GM19043 (cell line): Measurements from ENCODE around the gene RASAL2.
"Not testable (repeated sequence)": the region's sequence is repeated elsewhere in the genome, so short reads cannot be mapped to it uniquely, and the experiment has no call there.

Source experiments
- ATAC-seq: cut with Tn5 transposase; IDR thresholded peaks from one replicate; pipeline ENCODE4 v1.9.1; 2021; ENCODE audit warnings: low read depth; ENCODE audit not compliant: unreplicated experiment

Gene RASAL2

DNA sequence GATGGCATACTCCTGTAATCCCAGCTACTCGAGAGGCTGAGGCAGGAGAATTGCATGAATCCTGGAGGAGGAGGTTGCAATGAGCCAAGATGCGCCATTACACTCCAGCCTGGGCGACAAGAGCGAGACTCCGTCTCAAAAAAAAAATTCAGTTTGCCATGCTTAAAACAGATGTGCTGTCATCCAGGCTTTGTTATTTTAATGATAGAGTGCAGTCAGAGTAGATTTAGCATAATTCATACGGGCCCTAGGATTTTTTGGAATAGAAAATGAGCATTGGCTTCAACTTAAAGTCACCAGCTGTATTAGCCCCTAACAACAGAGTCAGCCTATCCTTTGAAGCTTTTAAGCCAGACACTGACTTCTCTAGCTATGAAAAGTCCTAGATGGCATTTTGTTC, 124.6 kb downstream of the RASAL2 start:
- ATAC-seq: no peak

DNA sequence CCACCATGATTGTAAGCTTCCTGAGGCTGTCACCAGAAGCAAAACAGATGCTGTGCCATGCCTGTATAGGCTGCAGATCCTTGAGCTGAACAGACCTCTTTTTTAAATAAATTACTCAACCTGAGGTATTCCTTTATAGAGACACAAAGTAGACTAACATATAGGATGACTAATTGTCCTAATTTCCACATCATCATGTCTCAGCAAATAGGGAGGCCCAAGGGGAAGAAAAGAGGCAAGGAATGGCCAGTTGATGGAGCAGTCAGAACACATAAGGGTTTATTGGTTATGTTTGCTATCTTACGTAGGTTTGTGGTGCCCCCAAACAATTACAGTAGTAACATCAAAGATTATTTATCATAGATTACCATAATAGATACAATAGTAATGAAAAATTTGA, 126.2 kb downstream of the RASAL2 start:
- no peak for ATAC-seq

DNA sequence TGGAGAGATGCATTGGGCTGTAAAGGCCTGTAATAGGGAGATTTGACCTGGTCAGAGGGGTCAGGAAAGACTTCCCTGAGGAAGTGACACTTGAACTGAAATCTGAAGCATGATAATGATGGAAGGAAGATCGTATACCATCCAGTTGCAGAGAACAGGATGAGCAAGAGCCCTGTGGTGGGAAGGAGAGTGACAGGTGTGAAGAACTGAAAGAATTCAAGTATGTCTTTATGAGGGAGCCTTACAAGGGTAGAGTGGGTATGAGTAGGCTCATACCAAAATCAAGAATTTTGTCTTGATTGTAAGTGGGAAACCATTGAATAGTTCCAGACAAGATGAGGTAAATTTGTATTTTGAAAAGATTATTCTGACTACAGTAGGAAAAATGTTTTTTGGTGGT, 129.4 kb downstream of the RASAL2 start:
- no peak for ATAC-seq

DNA sequence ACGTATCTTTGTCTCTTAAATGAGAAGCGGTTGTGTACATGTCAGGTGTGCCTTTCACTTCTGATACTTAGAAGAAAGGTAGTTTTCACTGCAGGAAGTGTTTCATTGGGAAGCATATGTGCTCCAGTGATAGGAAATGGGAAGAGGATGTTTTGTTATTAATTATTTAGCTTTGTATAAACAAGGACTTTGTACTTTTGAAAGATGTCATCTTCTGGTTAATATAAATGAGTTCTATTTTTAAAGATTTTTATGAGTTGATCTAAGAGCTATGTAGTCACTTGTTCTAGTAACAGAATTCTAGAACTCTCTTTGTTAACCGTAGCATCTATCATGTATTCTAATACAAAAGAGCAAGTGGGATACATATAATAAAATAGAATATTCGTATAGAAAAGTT, 130.5 kb downstream of the RASAL2 start:
- no peak for ATAC-seq

DNA sequence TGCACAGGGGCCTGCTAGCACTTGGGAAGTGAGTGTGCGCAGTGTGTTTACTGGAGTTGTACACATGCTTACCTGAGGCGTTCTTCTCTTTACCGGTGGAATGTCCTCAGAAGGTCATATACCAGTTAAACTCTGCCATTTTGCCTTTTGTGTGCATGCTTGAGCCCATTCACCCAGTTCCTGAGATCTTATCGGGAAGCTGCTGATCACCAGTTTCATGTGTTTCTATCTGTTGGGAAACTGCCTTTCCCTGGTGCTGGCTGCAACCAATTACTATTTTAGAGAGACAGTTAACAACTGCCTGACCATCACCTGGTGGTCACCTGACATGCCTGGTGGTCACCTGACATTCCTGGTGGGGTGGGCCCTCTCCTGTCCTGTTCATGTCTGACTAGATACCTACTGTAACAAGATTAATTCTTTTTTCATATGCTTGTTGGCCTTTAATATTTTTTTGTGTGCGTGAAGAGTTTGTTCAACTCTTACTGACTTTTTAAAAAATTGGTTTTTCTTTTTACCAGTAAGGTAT, 137.0 kb downstream of the RASAL2 start:
- ATAC-seq: no peak

DNA sequence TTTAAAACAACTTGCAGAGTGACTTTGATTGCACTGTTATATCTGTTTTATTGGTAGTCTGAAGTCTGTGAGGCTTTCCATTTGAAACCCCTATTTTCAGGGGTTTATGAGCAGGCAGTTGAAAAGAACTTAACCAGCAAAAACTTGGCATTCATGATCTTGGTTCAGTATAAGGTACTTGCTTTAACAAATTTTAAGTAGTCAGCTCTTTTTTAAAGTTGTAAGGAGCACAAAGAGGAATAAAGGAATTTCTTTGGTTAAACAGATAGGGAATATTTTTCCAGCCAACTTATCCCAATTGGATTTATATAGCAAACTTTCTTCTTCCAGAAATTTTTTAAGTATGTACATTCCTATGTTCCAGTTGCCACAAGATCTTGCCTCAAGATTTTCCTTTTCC, 138.2 kb downstream of the RASAL2 start:
- ATAC-seq: no peak

DNA sequence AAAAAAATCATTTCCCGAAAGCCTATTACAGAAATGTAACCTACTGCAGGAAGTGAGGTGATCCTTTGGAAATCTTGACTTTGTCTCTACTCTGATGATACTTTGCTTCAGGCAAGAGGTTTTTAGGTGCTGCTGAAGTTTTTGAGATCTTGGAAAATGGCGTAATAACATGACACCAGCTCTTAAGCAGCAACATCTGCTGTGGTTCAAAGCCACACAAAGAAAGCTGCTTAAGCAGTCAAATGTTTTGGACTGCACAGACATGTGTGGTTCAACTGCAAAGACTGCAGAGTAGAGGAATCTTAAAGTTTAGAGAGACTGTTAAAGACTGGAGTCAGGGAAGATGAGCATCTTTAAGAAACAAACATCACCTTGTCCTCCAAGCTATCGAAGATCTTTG, 139.0 kb downstream of the RASAL2 start:
- ATAC-seq: no peak

DNA sequence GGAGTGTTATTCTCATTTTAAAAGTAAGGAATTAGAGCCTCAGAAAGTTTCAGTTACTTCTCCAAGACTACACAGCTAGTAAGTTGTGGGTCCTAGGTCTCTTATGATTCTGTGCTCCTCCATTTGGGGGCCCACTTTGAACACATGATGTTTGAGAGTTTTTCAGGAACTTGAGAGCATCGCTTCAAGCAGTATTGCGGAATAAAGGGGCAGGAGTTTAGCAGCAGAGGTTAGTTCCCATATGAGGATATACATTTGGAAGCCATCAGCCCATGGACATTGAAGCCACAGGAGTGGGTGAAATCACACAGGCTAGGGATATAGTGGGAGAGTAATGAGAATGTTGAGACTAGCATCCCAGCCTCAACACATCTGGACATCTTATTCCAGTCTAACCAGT, 143.2 kb downstream of the RASAL2 start:
- no peak for ATAC-seq

DNA sequence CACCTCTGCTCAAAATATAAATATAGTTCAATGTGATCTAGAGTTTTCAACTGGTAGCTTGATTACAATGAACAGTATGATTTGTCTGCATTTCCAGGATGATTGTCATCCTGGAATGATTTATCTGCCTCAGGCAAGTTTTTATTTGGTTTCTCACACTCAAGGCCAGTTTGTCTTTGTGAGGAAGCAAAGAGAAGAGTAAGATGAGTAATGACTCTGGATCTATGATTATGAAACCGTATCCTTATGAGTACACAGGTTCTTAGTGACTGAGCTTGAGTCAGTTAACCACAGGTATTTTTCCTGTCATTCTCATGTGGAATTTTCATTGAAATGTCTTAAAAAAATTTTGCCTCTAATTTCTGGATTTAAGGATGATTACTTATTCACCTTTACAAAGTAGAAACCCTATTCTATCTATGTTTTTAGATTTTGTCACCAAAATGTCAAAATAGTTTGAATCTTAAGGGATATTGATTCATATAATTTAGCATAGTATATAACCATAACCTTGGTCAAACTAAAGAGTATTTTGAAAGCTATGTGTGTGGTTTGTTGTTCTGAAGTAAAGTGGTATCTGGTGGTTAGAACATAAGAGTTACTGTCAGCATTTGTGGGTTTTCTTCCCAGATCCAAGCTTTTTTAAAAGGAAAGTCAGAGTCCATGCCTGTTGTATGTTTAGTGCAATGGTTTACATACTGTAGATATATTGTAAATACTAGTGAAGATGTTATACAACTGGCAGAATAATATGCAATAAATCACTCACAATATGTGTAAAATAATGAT, 145.0 kb downstream of the RASAL2 start:
- ATAC-seq: no peak

DNA sequence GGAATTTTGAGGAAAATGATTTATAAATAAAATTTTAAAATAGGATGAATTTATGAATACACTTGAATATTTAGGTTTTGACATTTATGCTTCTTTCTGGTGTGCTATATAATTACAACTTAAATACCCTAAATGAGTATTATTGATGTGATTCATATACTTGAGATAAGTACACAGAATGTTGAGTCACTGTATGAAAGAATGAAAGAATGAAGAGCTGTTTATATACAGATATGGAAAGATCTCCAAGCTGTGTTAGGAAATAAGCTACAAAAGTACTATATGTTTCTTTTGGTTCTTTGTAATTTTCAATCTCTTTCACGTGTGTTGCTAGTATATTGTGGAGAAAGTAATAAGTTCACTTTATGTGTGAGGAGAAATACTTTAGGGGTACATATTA, 147.2 kb downstream of the RASAL2 start:
- no peak for ATAC-seq

DNA sequence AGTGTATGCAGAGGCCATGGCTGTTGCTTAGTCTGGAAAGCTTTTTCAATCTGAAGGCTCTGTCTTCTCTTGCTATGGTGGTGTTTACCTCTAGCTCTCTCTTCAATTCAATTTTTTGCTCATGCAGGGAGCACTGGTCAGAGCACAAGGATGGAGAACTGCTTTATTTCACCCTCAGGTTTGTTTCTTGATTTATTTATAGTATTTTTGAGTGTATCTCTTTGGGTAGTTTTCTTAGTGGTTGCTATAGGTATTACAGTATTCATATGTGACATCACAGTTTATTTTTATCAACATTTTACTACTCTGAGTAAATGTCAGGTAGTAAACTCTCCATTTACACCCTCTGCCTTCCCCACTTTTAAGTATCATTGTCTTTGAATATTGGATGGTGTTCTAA, 147.9 kb downstream of the RASAL2 start:
- ATAC-seq: no peak

DNA sequence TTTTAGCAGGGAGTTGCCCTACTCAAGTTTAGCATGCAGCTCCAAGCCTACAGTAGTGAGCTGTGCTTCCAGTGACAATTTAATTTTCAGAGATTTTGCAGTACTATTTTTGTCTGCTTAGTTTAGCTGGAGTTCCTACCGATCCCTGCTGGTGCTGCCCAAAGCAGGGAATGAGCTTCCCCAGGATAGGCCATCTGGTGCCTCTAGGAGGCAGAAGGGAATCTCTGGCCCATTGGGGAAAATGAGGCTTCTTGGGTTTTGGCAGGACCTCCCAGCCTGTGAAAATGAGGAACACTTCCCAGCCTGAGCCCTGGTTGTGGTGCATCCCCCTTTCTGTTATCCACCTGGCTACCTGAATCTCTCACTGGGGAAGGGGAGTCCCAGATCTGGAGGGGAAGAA, 149.2 kb downstream of the RASAL2 start:
- ATAC-seq: no peak

DNA sequence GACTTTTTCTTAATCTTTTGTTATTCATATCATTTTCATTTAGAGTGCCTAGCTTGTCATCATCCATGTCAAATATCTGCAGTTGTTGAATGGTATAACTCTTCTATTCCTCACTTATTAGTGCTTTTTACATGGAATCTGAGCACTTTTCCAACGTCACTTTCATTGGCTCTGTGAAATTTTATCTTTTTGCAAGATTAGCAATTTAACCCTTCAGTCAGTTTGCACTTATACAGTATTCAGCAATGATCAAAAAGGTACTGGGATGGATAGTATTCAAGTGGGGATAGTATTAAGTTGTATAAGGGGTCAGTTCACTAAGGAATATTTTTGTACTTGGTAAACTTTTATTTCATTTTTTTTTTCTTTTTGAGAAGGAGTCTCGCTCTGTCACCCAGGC, 150.0 kb downstream of the RASAL2 start:
- no peak for ATAC-seq

DNA sequence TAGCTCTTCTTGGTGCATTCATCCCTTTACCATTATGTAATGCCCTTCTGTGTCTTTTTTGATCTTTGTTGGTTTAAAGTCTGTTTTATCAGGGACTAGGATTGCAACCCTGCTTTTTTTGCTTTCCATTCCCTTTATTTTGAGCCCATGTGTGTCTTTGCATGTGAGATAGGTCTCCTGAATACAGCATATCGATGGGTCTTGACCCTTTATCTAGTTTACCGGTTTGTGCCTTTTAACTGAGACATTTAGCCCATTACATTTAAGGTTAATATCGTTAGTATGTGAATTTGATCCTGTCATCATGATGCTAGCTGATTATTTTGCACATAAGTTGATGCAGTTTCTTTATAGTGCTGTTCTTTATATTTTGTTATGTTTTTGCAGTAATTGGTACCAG, 154.4 kb downstream of the RASAL2 start:
- not testable (repeated sequence) for ATAC-seq

DNA sequence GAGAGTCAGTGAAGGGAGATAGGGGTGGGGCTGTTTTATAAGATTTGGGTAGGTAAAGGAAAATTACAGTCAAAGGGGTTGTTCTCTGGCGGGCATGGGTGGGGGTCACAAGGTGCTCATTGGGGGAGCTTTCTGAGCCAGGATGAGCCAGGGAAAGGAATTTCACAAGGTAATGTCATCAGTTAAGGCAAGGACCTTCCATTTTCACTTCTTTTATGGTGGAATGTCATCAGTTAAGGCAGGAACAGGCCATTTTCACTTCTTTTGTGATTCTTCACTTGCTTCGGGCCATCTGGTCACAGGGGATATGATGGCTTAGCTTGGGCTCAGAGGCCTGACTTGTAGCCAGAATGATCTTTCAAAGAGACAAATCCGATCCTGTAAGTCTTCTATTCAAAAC, 159.7 kb downstream of the RASAL2 start:
- ATAC-seq: not testable (repeated sequence)

DNA sequence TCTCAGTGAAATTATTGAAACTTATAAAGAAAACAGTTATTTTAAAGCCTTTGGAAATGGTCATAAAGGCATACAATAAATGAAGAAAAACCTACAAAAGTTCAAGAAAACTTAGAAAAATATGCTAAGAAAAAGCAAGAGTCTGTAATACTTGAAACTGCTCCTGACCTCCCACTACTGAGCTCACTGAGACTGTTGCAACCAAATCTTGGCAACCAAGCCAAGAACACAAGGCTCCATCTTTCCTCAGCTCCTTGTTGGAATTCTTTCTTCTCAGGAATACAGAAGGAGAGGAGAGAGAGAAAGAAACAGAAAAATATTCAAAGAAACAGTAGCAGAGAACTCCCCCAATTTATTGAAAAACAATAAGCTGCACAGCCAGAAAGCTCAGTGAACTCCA, 160.5 kb downstream of the RASAL2 start:
- ATAC-seq: no peak

DNA sequence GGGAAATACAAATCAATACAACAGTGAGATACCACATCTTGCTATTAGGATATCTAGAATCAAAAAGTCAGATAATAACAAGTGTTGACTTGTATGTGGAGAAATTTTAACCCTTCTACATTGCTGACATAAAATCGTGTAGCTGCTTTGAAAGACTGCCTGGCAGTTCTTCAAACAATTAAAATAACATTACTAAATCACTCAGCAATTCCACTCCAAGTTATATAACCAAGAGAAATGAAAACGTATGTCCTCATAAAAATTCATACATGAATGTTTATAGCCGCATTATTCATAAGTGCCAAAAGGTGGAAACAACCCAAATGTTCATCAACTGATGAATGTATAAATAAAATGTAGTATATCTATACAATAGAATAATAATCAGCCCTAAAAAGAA, 164.6 kb downstream of the RASAL2 start:
- ATAC-seq: no peak

DNA sequence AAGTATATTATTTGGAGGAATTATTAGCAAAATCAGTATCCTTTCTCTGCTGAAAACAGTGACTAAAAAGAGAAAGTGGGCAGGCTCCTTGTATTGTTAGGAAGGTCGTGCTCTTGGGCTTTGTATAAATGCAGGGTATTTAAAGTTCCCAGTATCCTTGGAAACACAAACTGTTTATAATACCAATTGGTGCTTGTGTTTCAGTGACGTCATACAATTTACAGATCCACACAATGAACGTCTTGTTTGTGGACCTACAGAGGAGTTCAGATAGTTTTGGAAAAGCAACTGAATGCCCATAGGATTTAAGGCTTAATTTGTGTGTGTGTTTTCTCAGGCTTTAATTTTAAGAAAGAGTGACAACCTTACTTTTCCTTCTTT, 168.2 kb downstream of the RASAL2 start:
- ATAC-seq: no peak

DNA sequence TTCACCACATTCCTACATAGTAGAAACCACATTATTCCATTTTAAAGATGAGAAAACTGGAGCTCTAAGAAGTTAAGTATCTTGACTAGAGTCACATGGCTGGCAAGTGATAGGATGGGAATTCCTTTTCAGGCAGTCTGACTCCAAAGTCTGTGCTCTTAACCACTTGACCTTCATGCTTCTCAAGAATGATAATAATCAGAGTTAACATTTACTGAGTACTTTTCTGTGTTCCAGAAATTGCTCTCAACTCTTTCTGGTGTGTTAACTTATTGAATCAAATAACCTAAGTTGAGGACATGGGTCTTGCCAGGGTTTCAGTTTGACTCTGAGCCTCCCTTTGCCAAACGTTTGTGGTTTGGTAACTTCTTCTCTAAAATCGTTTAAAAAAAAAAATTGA, 169.4 kb downstream of the RASAL2 start:
- ATAC-seq: no peak

DNA sequence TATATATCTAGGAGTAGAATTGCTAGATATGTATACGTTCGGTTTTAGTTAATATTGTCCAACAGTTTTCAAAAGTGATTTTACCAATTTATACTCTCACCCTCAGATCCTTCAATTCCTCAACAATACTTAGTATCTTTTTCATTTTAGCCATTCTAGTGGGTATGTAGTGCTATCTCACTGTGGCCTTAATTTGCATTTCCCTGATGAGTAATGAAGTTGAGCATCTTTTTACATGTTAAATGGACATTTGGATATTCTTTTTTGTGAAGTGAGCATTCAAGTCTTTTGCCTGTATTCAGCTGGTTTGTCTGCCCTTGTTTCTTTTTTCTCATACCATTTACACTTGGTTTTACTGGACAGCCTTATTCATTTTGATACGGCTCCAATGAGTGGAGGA, 172.2 kb downstream of the RASAL2 start:
- no peak for ATAC-seq

DNA sequence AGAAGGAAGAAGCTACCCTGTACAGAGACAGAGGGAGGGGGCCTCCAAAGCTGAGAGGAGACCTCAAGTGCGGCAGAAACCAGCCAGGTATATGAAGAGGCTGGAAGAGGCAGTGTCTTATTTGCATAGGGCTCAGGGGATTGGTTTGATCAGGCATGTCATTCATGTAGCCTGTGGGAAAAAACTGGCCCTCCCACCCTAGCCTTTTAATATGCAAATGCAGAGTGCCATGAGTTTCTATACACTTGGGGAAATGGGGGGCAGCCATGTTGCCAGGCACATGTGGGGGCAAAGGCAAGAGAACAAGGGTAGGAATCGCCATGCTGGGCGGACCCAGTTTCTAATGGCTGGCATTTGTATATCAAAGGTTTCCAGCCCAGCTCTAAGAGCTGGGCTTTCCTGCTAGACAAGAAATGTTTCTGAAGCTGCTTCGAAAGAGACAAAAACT, 172.7 kb downstream of the RASAL2 start:
- ATAC-seq: no peak

DNA sequence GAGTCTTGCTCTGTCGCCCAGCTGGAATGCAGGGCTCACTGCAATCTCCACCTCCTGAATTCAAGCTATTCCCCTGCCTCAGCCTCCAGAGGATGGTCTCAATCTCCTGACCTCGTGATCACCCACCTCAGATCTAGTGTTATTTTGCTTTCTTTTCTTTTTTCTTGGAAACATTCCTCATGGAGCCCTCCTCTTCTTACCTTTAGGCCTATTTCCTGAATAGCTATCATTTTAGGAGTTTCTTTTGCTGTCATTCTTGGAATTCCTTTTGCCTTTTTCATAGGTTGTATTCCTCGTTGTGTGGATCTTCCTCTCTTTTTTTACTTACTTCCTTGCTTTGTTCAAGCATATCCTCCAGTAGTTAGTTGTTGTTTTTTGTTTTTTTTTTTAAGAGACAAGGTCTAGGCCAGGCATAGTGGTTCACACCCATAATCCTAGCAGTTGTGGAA, 173.8 kb downstream of the RASAL2 start:
- ATAC-seq: no peak

DNA sequence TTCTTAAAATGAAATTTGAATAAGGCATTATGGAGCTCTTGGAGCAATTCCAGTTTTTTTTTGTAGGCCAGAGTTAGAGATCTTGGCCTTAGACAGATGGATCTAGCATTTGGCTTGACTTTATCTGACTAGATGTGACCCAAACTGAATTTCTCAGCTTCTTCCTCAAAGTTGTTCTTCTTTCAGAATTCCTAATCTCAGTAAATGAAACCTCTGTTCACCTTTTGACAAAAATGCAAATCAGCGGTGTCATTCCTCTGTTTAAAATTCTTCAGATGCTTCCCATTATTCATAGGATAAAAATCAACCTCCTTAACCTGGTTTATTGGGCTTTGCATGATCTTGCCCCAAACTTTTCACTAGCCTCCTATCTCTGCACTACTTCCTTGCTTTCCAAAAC, 177.6 kb downstream of the RASAL2 start:
- ATAC-seq: no peak
